K562 (cell line): ENCODE results near the gene DCLK1. TPM values are rescaled to one million over a fixed set of nuclear protein-coding genes. Genes with fewer than 3 reads are reported as not detected.

Experiments used
- ATAC-seq: fragments of 200-7000 bp; cut with Tn5 transposase; 3 replicates; pipeline ENCODE4 v1.9.1; 2020; ENCODE audit warnings: moderate library complexity
- BruUV-seq: library from RNA; stranded (reverse); fragments of 400-500 nt; replicated peaks from 2 replicates; lab custom pipeline; 2021; lab: Mats Ljungman, UMichigan
- CTCF ChIA-PET: fragments of 300-600 bp; formaldehyde crosslinking; extraction: SDS; loops from one replicate; lab custom pipeline; 2021; ENCODE audit warnings: low intra/inter-chr PET ratio; lab: Yijun Ruan, JAX
- POLR2A ChIA-PET: fragments of 300-600, 350-650 bp; sonication (Branson Sonifier 250); formaldehyde crosslinking; extraction: SDS; loops from one replicate; lab custom pipeline; 2021; ENCODE audit warnings: antibody characterized with exemption, inconsistent platforms; lab: Yijun Ruan, JAX
- DNase-seq, 4 experiments: peaks; one replicate each; pipeline versions ENCODE4 v3.0.0 to v3.0.0-alpha.2; 2011 to 2018; ENCODE audit warnings: low spot score in 3 of 4, mixed read lengths in 3 of 4; ENCODE audit errors: extremely low read depth in 1 of 4
- FAIRE-seq: peaks from 2 replicates; lab custom pipeline; 2011; peaks lifted over from hg19 to GRCh38; lab: Jason Lieb, UNC
- H2AFZ ChIP-seq: 2 replicates; pipeline ENCODE4 v1.6.0; 2011; ENCODE audit warnings: low read depth, low read length, control low read depth, inconsistent platforms
- H3K27ac ChIP-seq: fragments of 200-600 bp; 3 replicates; pipeline ENCODE4 v1.8.0; 2011; ENCODE audit warnings: low read depth, mild to moderate bottlenecking, control low read depth, inconsistent platforms, low read length, moderate library complexity, mixed read lengths; ENCODE audit errors: extremely low read depth
- H3K27me3 ChIP-seq, 2 experiments: fragments of 300-600 bp in 1 of 2; 2 replicates in 1 of 2; 3 replicates in 1 of 2; pipeline versions ENCODE4 v1.6.0 to v1.8.0; 2011; ENCODE audit warnings: inconsistent platforms in 2 of 2, low read length in 2 of 2, mild to moderate bottlenecking in 1 of 2, mixed read lengths in 1 of 2, moderate library complexity in 1 of 2; ENCODE audit not compliant: control insufficient read depth in 2 of 2, insufficient read depth in 2 of 2
- H3K36me3 ChIP-seq: fragments of 300-600 bp; 3 replicates; pipeline ENCODE4 v1.8.0; 2011; ENCODE audit warnings: mild to moderate bottlenecking, low read length, inconsistent platforms; ENCODE audit not compliant: control insufficient read depth, insufficient read depth
- H3K4me1 ChIP-seq, 2 experiments: fragments of 200-600 bp in 1 of 2; replicated peaks in 1 of 2; 2 replicates in 1 of 2; 3 replicates in 1 of 2; pipeline versions ENCODE4 v1.5.1 to v1.8.0; 2011; ENCODE audit warnings: inconsistent platforms in 2 of 2, low read length in 2 of 2, mild to moderate bottlenecking in 1 of 2, mixed read lengths in 1 of 2, moderate library complexity in 1 of 2; ENCODE audit not compliant: control insufficient read depth in 2 of 2, insufficient read depth in 2 of 2
- H3K4me2 ChIP-seq: 2 replicates; pipeline ENCODE4 v1.6.1; 2011; ENCODE audit warnings: low read length, control low read depth, inconsistent platforms, mixed read lengths; ENCODE audit not compliant: insufficient read depth
- H3K4me3 ChIP-seq: fragments of 200-600 bp; sonication (generic), shearing (Covaris generic); 2 replicates; pipeline ENCODE4 v1.5.1; 2016; ENCODE audit warnings: control low read depth, inconsistent platforms
- H3K79me2 ChIP-seq: fragments of 200-600 bp; 3 replicates; pipeline ENCODE4 v1.8.0; 2011; ENCODE audit warnings: low read length, inconsistent platforms; ENCODE audit not compliant: control insufficient read depth, insufficient read depth
- H3K9ac ChIP-seq, 2 experiments: 2 replicates each; pipeline versions ENCODE4 v1.6.0 to v1.6.1; 2011; ENCODE audit warnings: low read depth in 2 of 2, low read length in 2 of 2, control low read depth in 1 of 2, inconsistent platforms in 1 of 2, mild to moderate bottlenecking in 1 of 2, mixed read lengths in 1 of 2; ENCODE audit not compliant: insufficient read depth in 1 of 2
- H3K9me1 ChIP-seq: one replicate; pipeline ENCODE4 v1.6.0; 2011; ENCODE audit warnings: inconsistent platforms, mild to moderate bottlenecking, low read length, moderate library complexity; ENCODE audit not compliant: control insufficient read depth, insufficient read depth
- H3K9me3 ChIP-seq: replicated peaks from 2 replicates; pipeline ENCODE4 v1.5.1; 2011; ENCODE audit warnings: low read depth, low read length, inconsistent platforms; ENCODE audit not compliant: control insufficient read depth, insufficient read depth
- H4K20me1 ChIP-seq: replicated peaks from 2 replicates; pipeline ENCODE4 v1.6.1; 2011; ENCODE audit warnings: low read length, inconsistent platforms, mixed read lengths; ENCODE audit not compliant: control insufficient read depth, insufficient read depth
- GATAD2A ChIP-seq: fragments of 450-650 bp; IDR thresholded peaks from 2 replicates; pipeline ENCODE4 v1.6.1; 2017
- HDAC3 ChIP-seq: fragments of 450-650 bp; IDR thresholded peaks from 2 replicates; pipeline ENCODE4 v1.6.1; 2018; ENCODE audit warnings: borderline replicate concordance, mild to moderate bottlenecking, moderate library complexity; ENCODE audit not compliant: partially characterized antibody
- HLTF ChIP-seq: fragments of 450-650 bp; IDR thresholded peaks from 2 replicates; pipeline ENCODE4 v1.6.1; 2016
- NCOA1 ChIP-seq: fragments of 450-650 bp; IDR thresholded peaks from 2 replicates; pipeline ENCODE4 v1.6.1; 2016; ENCODE audit warnings: low read depth
- RFX5 ChIP-seq: IDR thresholded peaks from 2 replicates; pipeline ENCODE4 v1.6.1; 2011; ENCODE audit warnings: low read depth, mild to moderate bottlenecking, improper control_type of control experiment, low read length
- SMAD3 ChIP-seq: fragments of 450-650 bp; formaldehyde crosslinking; conservative IDR thresholded peaks from 2 replicates; pipeline ENCODE4 v1.4.0; 2020; ENCODE audit warnings: mild to moderate bottlenecking
- ZNF197 ChIP-seq: fragments of 200-800 bp; sonication (Bioruptor generic); IDR thresholded peaks from 2 replicates; pipeline ENCODE4 v1.6.1; 2016; ENCODE audit warnings: low read depth, missing genetic modification characterization, missing compliant biosample characterization
- ZNF77 ChIP-seq: fragments of 250-450 bp; sonication (Bioruptor Pico); IDR thresholded peaks from 2 replicates; pipeline ENCODE4 v1.5.0; 2020
- WGBS: fragments of 100-300 bp; shearing (Covaris generic); methylation state at CpG from one replicate; pipeline ENCODE4 v1.1.6; 2016; ENCODE audit warnings: low coverage, mixed read lengths; ENCODE audit not compliant: insufficient coverage; ENCODE audit errors: missing lambda C conversion rate; 5-methylcytosine and 5-hydroxymethylcytosine counted together
- in situ Hi-C: fragments of 300-500 bp; cut with MboI; formaldehyde crosslinking; loops from 4 replicates; pipeline ENCODE4 v1.15.0; 2018; ENCODE audit warnings: inconsistent platforms, mixed read lengths
- intact Hi-C: fragments of 100-400 bp; cut with micrococcal nuclease; formaldehyde crosslinking; loops from 2 replicates; pipeline ENCODE4 v1.14.2; 2022
- polyA plus RNA-seq, 8 experiments: library from polyadenylated mRNA; depleted of rRNA in 4 of 8; stranded (reverse) in 5 of 8; unstranded in 3 of 8; fragments of >200 nt; fragmentation: Nextera tagmentation in 2 of 8; fragmentation: Illumina TruSeq in 1 of 8; extraction: Ambion mirVana in 2 of 8; extraction: Trizol in 1 of 8; gene quantifications; 2 replicates each; pipeline versions ENCODE4 v1.2.1 to v1.2.3, GENCODE V29; 2011 to 2014; ENCODE audit warnings: inconsistent platforms in 1 of 8, missing spikeins in 1 of 8
- total RNA-seq, 7 experiments: library from RNA; depleted of rRNA in 6 of 7; stranded (reverse); fragments of >200 nt in 6 of 7; fragmentation: Illumina TruSeq in 2 of 7; extraction: Trizol in 2 of 7; gene quantifications; 2 replicates each; pipeline versions ENCODE4 v1.2.1 to v1.2.3, GENCODE V29; 2011 to 2021; ENCODE audit warnings: low replicate concordance in 1 of 7
- TF ChIP-seq, protein P1 (sequence below): sonication (generic); formaldehyde crosslinking; IDR thresholded peaks from 2 replicates; pipeline ENCODE4 v1.8.1; 2023; ENCODE audit warnings: mild to moderate bottlenecking, missing genetic modification reagents
- TF ChIP-seq, protein P2 (sequence below): fragments of 250-450 bp; sonication (Bioruptor Pico); IDR thresholded peaks from 2 replicates; pipeline ENCODE4 v1.8.0; 2021; ENCODE audit warnings: borderline replicate concordance, mild to moderate bottlenecking, moderate library complexity; ENCODE audit not compliant: poor library complexity, severe bottlenecking

The DCLK1 gene
- total and polyA plus RNA-seq, 9 of the 15 experiments (the other 6 are each of a cell fraction or from before 2014, with no cell fraction given), result 0.07 TPM; not detected in 8

DNA sequence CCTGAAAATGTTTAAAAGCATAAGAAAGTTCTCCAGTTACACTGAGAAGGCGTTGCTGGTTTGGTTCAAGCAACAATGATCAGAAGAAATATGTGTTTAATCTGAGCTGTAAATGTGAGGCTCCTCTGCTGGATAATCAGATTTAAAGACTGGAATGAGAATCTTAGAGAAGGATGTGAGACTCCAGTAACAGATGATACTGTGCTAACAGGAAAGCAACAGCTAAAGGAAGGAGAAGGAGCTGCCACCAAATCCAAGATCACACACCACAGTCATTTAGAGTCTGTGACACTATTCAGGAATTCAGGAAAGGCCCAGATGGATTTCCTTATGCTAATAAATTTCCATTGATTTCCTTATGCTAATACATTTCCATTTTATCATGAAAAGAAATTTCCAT, 16.9 kb downstream of the DCLK1 start:
- 0% methylated on average over 1 of the region's 1 CpG for WGBS
- H3K36me3 ChIP-seq, result no peaks in the 10 kb centered on the region
- ChIA-PET CTCF (no interaction called here), POLR2A (no interaction called here)
- H3K4me1 ChIP-seq, result no peaks in the 10 kb centered on the region
- H3K27me3 ChIP-seq, result no peaks in the 10 kb centered on the region
- no peaks in the 10 kb centered on the region for H3K79me2 ChIP-seq
- DNase-seq (no peak), FAIRE-seq (no peak), ATAC-seq (no peak)
- no peaks in the 10 kb centered on the region for H4K20me1 ChIP-seq
- H3K27ac ChIP-seq, result no peak overlapping the region
- H2AFZ ChIP-seq, result no peak overlapping the region
- intact Hi-C loops, result no loop called here
- in situ Hi-C loops, result no loop called here
- no peaks in the 10 kb centered on the region for H3K9me1 ChIP-seq
- TF ChIP-seq HDAC3 (no peak), ZNF197 (CRISPR knock-in tag) (no peak), NCOA1 (no peak), SMAD3 (CRISPR knock-in tag) (no peak)
- no peak overlapping the region for H3K4me2 ChIP-seq
- H3K9me3 ChIP-seq, result no peaks in the 10 kb centered on the region
- H3K9ac ChIP-seq, result no peak overlapping the region
- BruUV-seq, result no TSS peak
- no peak overlapping the region for H3K4me3 ChIP-seq

DNA sequence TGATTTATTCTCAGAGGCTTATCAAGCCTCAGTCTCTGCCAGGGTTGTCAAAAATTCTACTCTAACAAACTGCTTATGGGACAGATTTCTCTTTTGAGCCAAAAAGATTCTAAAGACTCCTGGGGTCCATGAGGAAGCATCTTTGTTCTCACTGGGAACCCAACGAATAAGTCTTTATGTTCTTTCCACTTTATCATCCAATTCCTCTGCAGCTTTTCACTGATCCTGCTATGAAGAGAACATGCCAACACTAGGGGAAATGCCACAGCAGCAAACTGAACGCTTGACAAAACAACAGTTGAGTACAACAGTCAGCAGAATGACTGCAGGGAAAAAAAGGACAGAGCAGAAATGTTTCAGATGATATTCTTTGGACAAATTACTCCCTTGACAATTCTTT, 22.2 kb downstream of the DCLK1 start:
- intact Hi-C loops (no loop called here), in situ Hi-C loops (no loop called here)
- Histone ChIP-seq H3K27me3 (no peaks in the 10 kb centered on the region; a peak in 1 of 5 replicates), H2AFZ (no peak overlapping the region), H3K9me3 (no peaks in the 10 kb centered on the region), H3K9ac (no peak overlapping the region), H3K9me1 (no peaks in the 10 kb centered on the region), H3K4me3 (no peak overlapping the region), H3K27ac (no peak overlapping the region), H3K79me2 (no peaks in the 10 kb centered on the region), H3K4me2 (no peak overlapping the region), H3K36me3 (no peaks in the 10 kb centered on the region), H3K4me1 (no peaks in the 10 kb centered on the region), H4K20me1 (no peaks in the 10 kb centered on the region)
- TF ChIP-seq, protein P1, sequence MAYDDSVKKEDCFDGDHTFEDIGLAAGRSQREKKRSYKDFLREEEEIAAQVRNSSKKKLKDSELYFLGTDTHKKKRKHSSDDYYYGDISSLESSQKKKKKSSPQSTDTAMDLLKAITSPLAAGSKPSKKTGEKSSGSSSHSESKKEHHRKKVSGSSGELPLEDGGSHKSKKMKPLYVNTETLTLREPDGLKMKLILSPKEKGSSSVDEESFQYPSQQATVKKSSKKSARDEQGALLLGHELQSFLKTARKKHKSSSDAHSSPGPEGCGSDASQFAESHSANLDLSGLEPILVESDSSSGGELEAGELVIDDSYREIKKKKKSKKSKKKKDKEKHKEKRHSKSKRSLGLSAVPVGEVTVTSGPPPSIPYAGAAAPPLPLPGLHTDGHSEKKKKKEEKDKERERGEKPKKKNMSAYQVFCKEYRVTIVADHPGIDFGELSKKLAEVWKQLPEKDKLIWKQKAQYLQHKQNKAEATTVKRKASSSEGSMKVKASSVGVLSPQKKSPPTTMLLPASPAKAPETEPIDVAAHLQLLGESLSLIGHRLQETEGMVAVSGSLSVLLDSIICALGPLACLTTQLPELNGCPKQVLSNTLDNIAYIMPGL (CRISPR knock-in tag), result no peak
- TF ChIP-seq GATAD2A (no peak), HLTF (no peak), RFX5 (no peak), ZNF77 (CRISPR knock-in tag) (no peak)
- TF ChIP-seq, protein P2, sequence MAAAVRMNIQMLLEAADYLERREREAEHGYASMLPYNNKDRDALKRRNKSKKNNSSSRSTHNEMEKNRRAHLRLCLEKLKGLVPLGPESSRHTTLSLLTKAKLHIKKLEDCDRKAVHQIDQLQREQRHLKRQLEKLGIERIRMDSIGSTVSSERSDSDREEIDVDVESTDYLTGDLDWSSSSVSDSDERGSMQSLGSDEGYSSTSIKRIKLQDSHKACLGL (CRISPR knock-in tag), result no peak
- POLR2A ChIA-PET, result no interaction called here
- WGBS, result 0% methylated on average over 2 of the region's 2 CpGs
- no peak for ATAC-seq
- CTCF ChIA-PET, result no interaction called here
- no peak for FAIRE-seq
- DNase-seq, result no peak
- BruUV-seq, result no TSS peak
